Common myeloid progenitor, CD34-positive (primary cell): ENCODE measurements around the gene JAKMIP1. TPM values are rescaled to one million over a fixed set of nuclear protein-coding genes. Genes with fewer than 3 reads are reported as not detected.

ENCODE experiments used
- CTCF ChIA-PET: fragments of 350-600 bp; sonication (Branson Sonifier 250); formaldehyde crosslinking; loops from one replicate; lab custom pipeline; 2021; ENCODE audit warnings: antibody characterized with exemption; lab: Charles Lee
- POLR2A ChIA-PET: fragments of 350-600 bp; sonication (Branson Sonifier 250); formaldehyde crosslinking; loops from one replicate; lab custom pipeline; 2021; ENCODE audit warnings: antibody characterized with exemption; lab: Charles Lee
- DNase-seq, 3 donors: peaks; one replicate each; pipeline versions ENCODE4 v3.0.0 to v3.0.0-alpha.2; 2013
- H3K27ac ChIP-seq, 2 experiments: 1 replicate in 1 of 2; 2 replicates in 1 of 2; pipeline ENCODE4 v1.7.0; 2013; ENCODE audit warnings: inconsistent platforms in 2 of 2, low read length in 2 of 2, mild to moderate bottlenecking in 2 of 2, low read depth in 1 of 2, moderate library complexity in 1 of 2; ENCODE audit not compliant: severe bottlenecking in 2 of 2, insufficient read depth in 1 of 2, poor library complexity in 1 of 2
- H3K27me3 ChIP-seq, 5 experiments: replicated peaks in 2 of 5; 1 replicate in 3 of 5; 2 replicates in 2 of 5; pipeline versions ENCODE4 v1.6.1 to v1.7.0; 2013; ENCODE audit warnings: low read length in 4 of 5, mild to moderate bottlenecking in 2 of 5, moderate library complexity in 2 of 5, inconsistent platforms in 1 of 5; ENCODE audit not compliant: insufficient read depth in 5 of 5, control insufficient read depth in 4 of 5
- H3K36me3 ChIP-seq, 4 experiments: 1 replicate in 2 of 4; 2 replicates in 2 of 4; pipeline versions ENCODE4 v1.6.1 to v1.7.0; 2013; ENCODE audit warnings: low read length in 3 of 4, control low read depth in 1 of 4, mild to moderate bottlenecking in 1 of 4; ENCODE audit not compliant: control insufficient read depth in 4 of 4, insufficient read depth in 4 of 4
- H3K4me1 ChIP-seq, 4 experiments: 1 replicate in 3 of 4; 2 replicates in 1 of 4; pipeline versions ENCODE4 v1.6.1 to v1.7.1; 2013; ENCODE audit warnings: low read length in 3 of 4, mild to moderate bottlenecking in 3 of 4, control low read depth in 1 of 4, inconsistent platforms in 1 of 4, moderate library complexity in 1 of 4; ENCODE audit not compliant: control insufficient read depth in 4 of 4, insufficient read depth in 4 of 4; ENCODE audit errors: control extremely low read depth in 1 of 4
- H3K4me3 ChIP-seq, 7 experiments: 1 replicate in 4 of 7; 2 replicates in 3 of 7; pipeline versions ENCODE4 v1.5.1 to v1.7.0; 2013; ENCODE audit warnings: mild to moderate bottlenecking in 7 of 7, low read length in 6 of 7, moderate library complexity in 6 of 7, inconsistent platforms in 2 of 7, low read depth in 2 of 7, control low read depth in 1 of 7; ENCODE audit not compliant: insufficient read depth in 4 of 7, control insufficient read depth in 1 of 7; ENCODE audit errors: extremely low read depth in 1 of 7
- H3K9me3 ChIP-seq, 5 experiments: 1 replicate in 4 of 5; 2 replicates in 1 of 5; pipeline versions ENCODE4 v1.6.1 to v1.7.1; 2013; ENCODE audit warnings: low read length in 4 of 5, mild to moderate bottlenecking in 2 of 5, inconsistent platforms in 1 of 5, low read depth in 1 of 5, moderate library complexity in 1 of 5; ENCODE audit not compliant: control insufficient read depth in 4 of 5, insufficient read depth in 2 of 5; ENCODE audit errors: control extremely low read depth in 1 of 5
- WGBS: methylation state at CpG from one replicate; pipeline ENCODE4 v1.1.5; 2013; ENCODE audit not compliant: insufficient coverage; 5-methylcytosine and 5-hydroxymethylcytosine counted together
- polyA plus RNA-seq: library from polyadenylated mRNA; unstranded; fragments of 120-200 nt; gene quantifications from one replicate; pipeline ENCODE4 v1.2.1, GENCODE V29; 2013

JAKMIP1 gene
- not detected for polyA plus RNA-seq

GRCh38 chr4:6200011-6200921 lies at the start of gene JAKMIP1:
TSS of gene JAKMIP1 (minus strand) at chr4:6200549. CDS start at chr4:6112850, 87,699 bp downstream.
- ChIA-PET CTCF (interaction anchor here (1.0 to 1.8 kb wide), 2 partner anchors 51 to 1949 kb away, joined by 4 read pairs; no protein-coding TSS in a partner anchor), POLR2A (no interaction called here)
- Histone ChIP-seq H3K27me3 (peaks cover 0 to 94% (median 46%) of the 10 kb centered on the region in 5 experiments), H3K27ac (no peak within 1 kb of the TSS), H3K36me3 (no peaks in the 10 kb centered on the region), H3K4me3 (peak within 1 kb of the TSS in 5 of 7 experiments; percentile 27 to 68 (median 42)), H3K4me1 (peaks cover 0 to 19% (median 10%) of the 10 kb centered on the region in 4 experiments), H3K9me3 (peaks cover 0 to 19% (median 10%) of the 10 kb centered on the region in 5 experiments)
- 1% methylated on average over 89 of the region's 107 CpGs for WGBS
- peak; percentile 54 to 66 (median 65) for DNase-seq

GRCh38 chr4:6248394-6248793 lies 48.0 kb upstream of the JAKMIP1 start:
- DNase-seq, result no peak
- CTCF ChIA-PET, result interaction anchor here (0.8 to 13.3 kb wide), 5 partner anchors 16 to 298 kb away, joined by 3 to 347 read pairs (median 38); partner anchors contain the start of gene WFS1
- Histone ChIP-seq H3K4me1 (no peaks in the 10 kb centered on the region), H3K27me3 (peaks cover 0 to 76% (median 14%) of the 10 kb centered on the region in 5 experiments), H3K4me3 (no peak overlapping the region), H3K27ac (no peak overlapping the region), H3K9me3 (peaks cover 0 to 34% (median 21%) of the 10 kb centered on the region in 5 experiments), H3K36me3 (no peaks in the 10 kb centered on the region)
- WGBS, result 83% methylated on average over 10 of the region's 10 CpGs
- POLR2A ChIA-PET, result no interaction called here

- Histone ChIP-seq H3K4me3 (no peak overlapping the region), H3K9me3 (peaks cover 0 to 34% (median 21%) of the 10 kb centered on the region in 5 experiments), H3K4me1 (no peaks in the 10 kb centered on the region), H3K27me3 (peaks cover 0 to 92% (median 16%) of the 10 kb centered on the region in 5 experiments), H3K27ac (no peak overlapping the region), H3K36me3 (no peaks in the 10 kb centered on the region)
- CTCF ChIA-PET, result interaction anchor here (13.3 kb wide), 1 partner anchor 83 kb away, joined by 347 read pairs; no protein-coding TSS in a partner anchor
- DNase-seq, result no peak
- POLR2A ChIA-PET, result no interaction called here
- 59% methylated on average over 5 of the region's 9 CpGs for WGBS
Observed at GRCh38 chr4:6246170-6246634, 45.9 kb upstream of the JAKMIP1 start.

- ChIA-PET POLR2A (no interaction called here), CTCF (interaction anchor here (0.9 to 13.3 kb wide), 3 partner anchors 19 to 83 kb away, joined by 3 to 347 read pairs (median 3); no protein-coding TSS in a partner anchor)
- no peak for DNase-seq
- 16% methylated on average over 62 of the region's 67 CpGs for WGBS
- no peak overlapping the region for H3K27ac ChIP-seq
- peaks cover 0 to 90% (median 16%) of the 10 kb centered on the region in 5 experiments for H3K27me3 ChIP-seq
- peaks cover 0 to 34% (median 21%) of the 10 kb centered on the region in 5 experiments for H3K9me3 ChIP-seq
- no peak overlapping the region for H3K4me3 ChIP-seq
- no peaks in the 10 kb centered on the region for H3K4me1 ChIP-seq
- no peaks in the 10 kb centered on the region for H3K36me3 ChIP-seq
Observed at GRCh38 chr4:6245246-6246169, 45.2 kb upstream of the JAKMIP1 start.

- 79% methylated on average over 9 of the region's 12 CpGs for WGBS
- Histone ChIP-seq H3K27me3 (peaks cover 0 to 65% (median 10%) of the 10 kb centered on the region in 5 experiments), H3K4me3 (no peak overlapping the region), H3K4me1 (no peaks in the 10 kb centered on the region), H3K9me3 (peaks cover 0 to 34% (median 21%) of the 10 kb centered on the region in 5 experiments), H3K36me3 (no peaks in the 10 kb centered on the region), H3K27ac (no peak overlapping the region)
- no peak for DNase-seq
- ChIA-PET CTCF (interaction anchor here (1.0 to 13.3 kb wide), 2 partner anchors 10 to 86 kb away, joined by 3 to 347 read pairs; no protein-coding TSS in a partner anchor), POLR2A (no interaction called here)
Observed at GRCh38 chr4:6242271-6243029, 42.1 kb upstream of the JAKMIP1 start.
